Motor neuron (in vitro differentiated cells): ENCODE results near the gene BICD2. TPM values are rescaled to one million over a fixed set of nuclear protein-coding genes. Genes with fewer than 3 reads are reported as not detected.
A peak's percentile ranks its signal among the peaks of the same experiment; 100 is the strongest.
"Not testable (repeated sequence)": the region's sequence is repeated elsewhere in the genome, so short reads cannot be mapped to it uniquely, and the experiment has no call there.

ENCODE experiments used
- ATAC-seq, 8 experiments: fragments of 200-7000 bp; cut with Tn5 transposase; replicated peaks in 6 of 8; 2 replicates each; pipeline ENCODE4 v1.8.0; 2021; ENCODE audit warnings: mild to moderate bottlenecking in 8 of 8, moderate library complexity in 8 of 8
- H3K27ac ChIP-seq, 2 donors: fragments of 250-450 bp; sonication (Bioruptor Pico); 2 replicates each; pipeline ENCODE4 v1.9.0; 2021; ENCODE audit warnings: antibody characterized with exemption in 2 of 2, mild to moderate bottlenecking in 2 of 2, moderate library complexity in 1 of 2
- H3K4me1 ChIP-seq, 2 donors: fragments of 250-450 bp; sonication (Bioruptor Pico); replicated peaks in 1 of 2; 2 replicates each; pipeline ENCODE4 v1.6.1; 2021; ENCODE audit warnings: antibody characterized with exemption in 2 of 2, mild to moderate bottlenecking in 2 of 2, moderate library complexity in 1 of 2
- H3K4me3 ChIP-seq, 5 donors: fragments of 250-450 bp; sonication (Bioruptor Pico); 2 replicates each; pipeline ENCODE4 v1.9.0; 2021; ENCODE audit warnings: antibody characterized with exemption in 5 of 5, mild to moderate bottlenecking in 5 of 5, moderate library complexity in 4 of 5
- WGBS, 10 experiments: fragments of 450-650 bp; shearing (Covaris generic); methylation state at CpG; one replicate each; pipeline ENCODE4 v1.0.0; 2022; 5-methylcytosine and 5-hydroxymethylcytosine counted together
- in situ Hi-C, 9 experiments: fragments of 400-800 bp; cut with MboI; loops; one replicate each; pipeline ENCODE4 v1.15.0; 2021; ENCODE audit warnings: low sequenced_read_pairs in 9 of 9, low pct_unique_long_range_greater_than_20kb in 2 of 9; ENCODE audit not compliant: unreplicated experiment in 9 of 9
- total RNA-seq, 8 experiments: library from RNA; unstranded; fragments of 300-600 nt; gene quantifications; 2 replicates each; pipeline versions ENCODE4 v1.2.3 to v1.2.4, GENCODE V29; 2022

The BICD2 gene
- total RNA-seq = 10 to 100 TPM; 17.3 to 89.4 (median 23.7) TPM

- Histone ChIP-seq H3K27ac (peak within 1 kb of the TSS; percentile 98 to 99), H3K4me1 (peaks cover 18 to 19% of the 10 kb centered on the region in 2 donors), H3K4me3 (peak within 1 kb of the TSS; percentile 63 to 99 (median 92))
- no peak for ATAC-seq
- WGBS, 10 experiments = 0% methylated on average over 5 of the region's 74 CpGs; no CpG with 5 or more reads in 9 of the 10 experiments
- in situ Hi-C loops = no loop called here
Observed at GRCh38 chr9:92764381-92764987, at the start of gene BICD2. TSS of gene BICD2 (minus strand) at chr9:92764833. CDS start at chr9:92764744, 89 bp downstream.

DNA sequence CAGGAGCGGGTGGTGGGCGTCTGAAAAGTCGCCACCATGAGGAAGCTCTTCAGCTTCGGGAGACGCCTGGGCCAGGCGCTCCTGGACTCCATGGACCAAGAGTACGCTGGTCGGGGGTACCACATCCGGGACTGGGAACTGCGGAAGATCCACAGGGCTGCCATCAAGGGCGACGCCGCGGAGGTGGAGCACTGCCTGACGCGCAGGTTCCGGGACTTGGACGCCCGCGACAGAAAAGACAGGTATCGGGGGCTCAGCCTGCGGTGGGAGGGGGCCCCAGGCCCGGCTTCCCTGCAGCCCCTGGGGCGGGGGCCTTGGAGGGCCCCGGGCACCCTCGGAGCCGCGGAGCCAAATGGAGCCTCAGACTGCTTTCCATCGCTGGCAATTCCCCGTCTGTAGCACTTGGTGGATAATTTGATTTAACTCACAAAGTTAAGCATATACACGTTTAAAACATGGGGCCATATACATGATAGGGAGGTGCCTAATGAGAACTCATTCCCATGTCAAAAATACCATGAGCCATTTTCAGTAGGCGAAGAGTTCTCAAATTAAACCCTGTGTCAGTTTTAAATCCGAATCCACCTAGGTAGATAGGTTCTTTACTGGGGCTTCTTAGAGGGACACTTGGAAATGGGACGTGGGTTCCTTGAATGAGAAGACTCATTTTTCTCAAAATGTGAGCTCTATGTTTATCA, 45.1 kb upstream of the BICD2 start:
- peak in 7 of 8 experiments; percentile 3 to 63 (median 50) for ATAC-seq
- H3K4me1 ChIP-seq, in situ Hi-C loops, H3K27ac ChIP-seq: not testable (repeated sequence)
- H3K4me3 ChIP-seq = peak overlapping the region in 4 of 5 donors; percentile 13 to 35 (median 29)
- WGBS, 10 experiments = 13 to 83% (median 53%) methylated on average over 1 to 3 of the region's 34 CpGs; no CpG with 5 or more reads in 4 of the 10 experiments

DNA sequence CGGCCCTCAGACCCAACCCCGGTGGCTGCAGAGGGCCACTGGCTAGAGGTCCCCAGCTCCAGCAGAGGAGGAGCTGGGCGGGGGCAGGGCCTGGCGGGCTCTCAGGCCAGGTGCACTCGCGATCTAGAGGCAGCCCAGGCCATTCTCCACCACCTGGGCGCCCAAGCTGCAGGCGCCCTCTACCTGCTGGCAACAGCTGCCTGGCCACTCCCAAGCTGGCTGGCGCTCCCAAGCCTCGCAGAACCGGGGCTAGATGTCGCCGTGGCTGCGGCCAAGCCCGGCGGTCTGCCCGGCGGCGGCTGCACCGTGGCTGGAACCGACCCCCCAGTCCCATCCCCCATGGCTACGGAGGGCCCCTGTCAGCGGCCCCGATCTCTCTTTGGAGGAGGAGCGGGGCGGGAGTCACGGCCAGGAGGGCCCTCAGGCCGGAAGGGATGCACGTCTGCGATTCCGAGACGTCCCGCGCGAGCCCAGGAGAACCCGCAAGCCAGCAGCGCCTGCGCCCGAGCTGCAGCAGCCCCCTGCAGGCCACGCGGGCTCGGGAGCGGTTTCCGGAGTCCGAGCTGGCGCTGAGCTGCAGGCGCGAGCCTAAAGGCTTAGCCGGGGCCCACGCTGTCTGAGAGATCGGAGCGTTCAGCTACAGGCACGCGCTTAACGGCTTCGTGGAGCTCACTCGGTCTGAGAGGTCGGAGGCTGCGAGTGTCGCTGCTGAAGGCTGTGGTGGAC, 44.3 kb upstream of the BICD2 start:
- H3K4me1 ChIP-seq = peaks cover 0 to 3% of the 10 kb centered on the region in 2 donors
- in situ Hi-C loops = no loop called here
- H3K27ac ChIP-seq = no peak overlapping the region
- ATAC-seq = peak; percentile 87 to 96 (median 92)
- H3K4me3 ChIP-seq = peak overlapping the region; percentile 13 to 35 (median 28)
- WGBS, 10 experiments = 6 to 7% methylated on average over 3 to 14 of the region's 60 CpGs; no CpG with 5 or more reads in 8 of the 10 experiments

- H3K4me3 ChIP-seq = no peak overlapping the region
- in situ Hi-C loops = no loop called here
- ATAC-seq = peak in 4 of 8 experiments; percentile 7 to 12 (median 10)
- WGBS, 10 experiments = 10 to 60% (median 47%) methylated on average over 1 to 3 of the region's 76 CpGs; no CpG with 5 or more reads in 7 of the 10 experiments
- H3K4me1 ChIP-seq = peaks cover 0 to 3% of the 10 kb centered on the region in 2 donors
- no peak overlapping the region for H3K27ac ChIP-seq
Observed at GRCh38 chr9:92807757-92808725, 43.4 kb upstream of the BICD2 start.

DNA sequence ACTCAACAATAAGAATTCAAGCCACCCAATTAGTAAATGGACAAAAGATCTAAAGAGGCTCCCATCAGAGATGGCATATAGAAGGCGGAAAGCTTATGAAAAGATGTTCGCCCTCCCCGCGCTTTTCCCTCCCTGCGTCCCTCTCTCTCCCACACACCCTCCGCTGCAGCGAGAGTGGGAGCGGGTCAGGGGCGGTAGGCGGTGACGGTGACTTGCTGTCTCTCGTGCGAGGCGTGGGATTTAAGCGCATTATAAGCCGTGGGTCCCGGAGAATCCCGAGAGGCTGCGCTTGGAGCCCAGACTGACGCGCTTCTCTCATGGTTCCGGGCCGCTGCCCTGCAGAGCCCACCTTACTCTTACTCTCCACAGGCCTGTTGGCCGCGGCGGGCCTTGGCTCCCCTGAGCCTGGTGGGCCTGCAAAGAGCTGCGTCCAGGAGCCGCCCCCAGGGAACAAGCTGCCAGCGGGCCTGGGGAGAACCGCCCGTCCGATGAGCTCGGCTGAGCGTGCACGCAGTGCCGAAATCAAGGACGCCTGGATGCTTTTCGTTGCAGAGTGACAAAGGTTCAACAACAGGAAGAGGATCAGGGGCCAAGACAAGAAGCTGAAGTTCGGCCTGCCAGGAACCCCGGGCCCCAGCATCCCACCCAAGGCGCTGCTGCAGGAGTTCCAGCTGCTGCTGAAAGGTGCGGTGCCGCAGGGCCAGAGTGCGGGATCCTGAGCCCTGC, 42.6 kb upstream of the BICD2 start:
- 0 to 73% (median 21%) methylated on average over 3 to 11 of the region's 44 CpGs; no CpG with 5 or more reads in 4 of the 10 experiments for WGBS, 10 experiments
- in situ Hi-C loops = no loop called here
- no peak for ATAC-seq
- Histone ChIP-seq H3K27ac (no peak overlapping the region), H3K4me1 (peaks cover 0 to 3% of the 10 kb centered on the region in 2 donors), H3K4me3 (no peak overlapping the region)

DNA sequence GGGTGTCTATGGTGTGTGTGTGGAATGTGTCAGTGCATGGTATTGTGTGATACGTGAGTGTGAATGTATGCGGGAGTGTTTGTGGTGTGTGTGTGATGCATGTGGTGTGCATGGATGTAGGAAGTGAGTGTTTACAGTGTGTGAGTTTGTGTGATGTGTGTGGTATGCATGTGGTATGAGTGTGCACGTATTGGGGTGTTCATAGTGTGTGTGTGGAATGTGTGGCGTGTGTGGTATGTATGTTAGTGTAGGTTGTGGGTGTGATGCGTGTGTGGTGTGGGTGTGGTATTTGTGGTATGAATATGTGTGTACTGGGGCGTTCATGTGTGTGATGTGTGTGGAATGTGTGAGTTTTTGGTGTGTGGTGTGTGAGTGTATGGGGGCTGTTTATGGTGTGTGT, 40.1 kb upstream of the BICD2 start:
- ATAC-seq = no peak
- 51 to 100% (median 86%) methylated on average over 1 to 6 of the region's 6 CpGs; no CpG with 5 or more reads in 1 of the 10 experiments for WGBS, 10 experiments
- H3K27ac ChIP-seq = no peak overlapping the region
- no peak overlapping the region for H3K4me3 ChIP-seq
- in situ Hi-C loops = no loop called here
- H3K4me1 ChIP-seq = peaks cover 0 to under 1% of the 10 kb centered on the region in 2 donors

- no peak for ATAC-seq
- 60 to 100% (median 93%) methylated on average over 1 to 10 of the region's 11 CpGs; no CpG with 5 or more reads in 5 of the 10 experiments for WGBS, 10 experiments
- Histone ChIP-seq H3K4me1 (no peaks in the 10 kb centered on the region), H3K4me3 (no peak overlapping the region), H3K27ac (no peak overlapping the region)
- in situ Hi-C loops = loop anchor here in 5 of 9 experiments (25.0 kb wide), 2 partner anchors 111 to 661 kb away; no protein-coding TSS in a partner anchor
Observed at GRCh38 chr9:92798358-92798757, 33.7 kb upstream of the BICD2 start.

GRCh38 chr9:92796337-92796804, 31.7 kb upstream of the BICD2 start:
- ATAC-seq = peak in 7 of 8 experiments; percentile 12 to 48 (median 33)
- WGBS, 10 experiments = 44 to 90% (median 74%) methylated on average over 2 to 3 of the region's 9 CpGs; no CpG with 5 or more reads in 6 of the 10 experiments
- in situ Hi-C loops = loop anchor here in 5 of 9 experiments (25.0 kb wide), 2 partner anchors 109 to 659 kb away; no protein-coding TSS in a partner anchor
- not testable (repeated sequence) for H3K4me1 ChIP-seq, H3K4me3 ChIP-seq, H3K27ac ChIP-seq

DNA sequence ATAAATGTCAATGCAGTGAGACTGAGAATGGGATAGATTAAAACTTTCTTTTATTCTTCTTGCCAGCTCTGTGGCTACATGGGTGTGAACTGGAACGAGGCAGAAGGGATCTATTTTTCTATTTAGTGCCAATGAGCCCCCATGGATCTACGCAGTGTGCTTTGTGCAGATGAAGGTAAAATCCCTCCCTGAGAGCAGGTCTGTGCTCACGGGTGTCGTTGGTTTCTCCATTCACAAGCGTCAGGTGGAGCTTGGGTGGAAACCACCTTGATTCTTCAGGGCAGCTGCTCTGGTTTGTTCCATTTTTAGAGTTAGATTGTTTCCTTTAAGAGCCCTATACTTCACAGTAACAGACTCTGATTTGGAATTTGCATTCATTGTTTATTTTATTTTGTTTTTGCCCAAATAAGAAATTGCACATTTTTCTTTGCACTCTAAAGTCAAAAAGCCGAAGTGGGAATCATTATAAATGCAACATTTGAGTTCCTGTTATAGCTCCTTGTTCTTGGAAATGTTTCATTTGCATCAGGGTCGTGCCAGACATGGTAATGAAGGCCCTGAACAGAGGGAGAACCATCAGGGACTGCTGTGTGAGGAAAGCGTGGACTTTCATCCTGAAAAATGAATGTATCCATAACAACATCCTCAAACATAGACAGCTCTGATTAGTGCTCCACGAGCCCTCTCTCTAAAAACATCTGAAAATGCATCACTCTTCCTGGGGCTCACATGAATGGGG, 31.1 kb upstream of the BICD2 start:
- no peak overlapping the region for H3K4me3 ChIP-seq

GRCh38 chr9:92795000-92795399, 30.4 kb upstream of the BICD2 start:
- in situ Hi-C loops = loop anchor here in 5 of 9 experiments (25.0 kb wide), 2 partner anchors 108 to 658 kb away; no protein-coding TSS in a partner anchor
- 42 to 100% (median 70%) methylated on average over 2 of the region's 4 CpGs; no CpG with 5 or more reads in 4 of the 10 experiments for WGBS, 10 experiments
- H3K4me3 ChIP-seq = no peak overlapping the region
- no peak overlapping the region for H3K27ac ChIP-seq
- peak in 1 of 8 experiments; percentile 6 for ATAC-seq
- no peaks in the 10 kb centered on the region for H3K4me1 ChIP-seq

More for the DNA sequence above, 31.1 kb upstream of the BICD2 start:
- no peaks in the 10 kb centered on the region for H3K4me1 ChIP-seq
- ATAC-seq = peak in 7 of 8 experiments; percentile 24 to 89 (median 49)
- 13 to 83% (median 41%) methylated on average over 3 to 8 of the region's 9 CpGs; no CpG with 5 or more reads in 2 of the 10 experiments for WGBS, 10 experiments
- H3K27ac ChIP-seq = no peak overlapping the region
- in situ Hi-C loops = loop anchor here in 5 of 9 experiments (25.0 kb wide), 2 partner anchors 108 to 658 kb away; no protein-coding TSS in a partner anchor
